ENCODE measurements around the gene PDIA6.

Gene PDIA6

DNA sequence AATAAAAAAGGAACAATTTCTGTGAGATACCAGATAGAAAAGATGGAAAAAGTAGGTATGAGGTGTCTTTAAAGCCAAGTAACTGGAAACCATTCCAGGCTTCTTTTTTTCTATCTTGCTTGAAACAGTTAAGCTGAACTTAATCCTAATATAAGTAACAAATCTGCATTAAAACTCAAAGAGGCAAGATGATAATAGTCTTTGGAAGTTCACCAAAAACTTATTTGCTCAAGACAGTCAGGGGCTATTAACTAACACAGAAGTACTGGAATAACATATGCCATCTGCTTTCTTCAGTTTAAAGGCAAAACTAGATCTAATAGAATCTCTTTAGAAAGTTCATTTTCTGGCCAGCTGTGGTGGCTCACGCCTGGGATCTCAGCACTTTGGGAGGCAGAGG is 18.8 kb downstream of the PDIA6 start:
- 90 to 92% methylated on average over 1 of the region's 1 CpG for WGBS, 2 experiments
- Histone ChIP-seq H3K4me3 (ENCODE audit: insufficient read depth, low read depth, low read length) (no peak overlapping the region), H3K9me3 (ENCODE audit: control insufficient read depth, low read length) (no peaks in the 10 kb centered on the region), H3K27ac (ENCODE audit: insufficient read depth, low read depth, low read length, poor library complexity, severe bottlenecking) (no peak overlapping the region), H3K27me3 (ENCODE audit: control insufficient read depth, insufficient read depth, low read length, poor library complexity, severe bottlenecking) (no peaks in the 10 kb centered on the region), H3K4me1 (ENCODE audit: control insufficient read depth, insufficient read depth, low read length) (no peaks in the 10 kb centered on the region), H3K36me3 (ENCODE audit: control insufficient read depth, insufficient read depth, low read length) (peaks cover 51% of the 10 kb centered on the region)

DNA sequence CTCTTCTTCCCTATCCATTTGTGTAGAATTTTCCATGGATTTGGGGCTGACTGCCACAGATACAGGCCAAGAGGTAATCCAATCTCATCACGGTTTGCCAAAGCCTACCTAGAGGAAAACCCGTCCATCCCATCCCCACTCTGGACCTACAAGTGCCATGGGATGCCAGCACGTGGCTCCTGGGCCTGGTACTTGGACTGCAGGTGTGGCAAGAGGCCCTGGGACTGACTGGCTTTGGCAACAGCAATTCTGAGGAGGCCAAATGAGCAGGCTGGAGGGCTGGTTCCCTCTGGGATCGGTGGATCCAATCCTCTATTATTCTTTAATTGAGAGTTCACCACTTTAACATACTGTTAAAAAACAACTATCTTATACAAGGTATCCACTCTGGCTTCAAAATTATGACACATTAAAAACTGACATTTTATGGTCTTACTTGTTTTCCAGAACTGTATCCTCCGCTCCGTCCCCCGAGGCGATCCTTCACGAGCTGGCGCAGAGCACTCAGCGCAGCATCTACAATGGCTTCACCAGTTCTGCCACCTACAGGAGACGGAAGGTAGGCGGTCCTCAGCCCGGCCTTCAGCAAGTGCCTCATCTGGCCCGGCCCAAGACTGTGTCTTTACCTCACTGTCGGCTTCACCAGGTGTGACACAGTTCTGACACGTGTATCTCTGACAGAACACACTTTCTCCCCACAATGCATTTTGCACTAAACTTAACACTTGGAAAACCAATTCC is 19.8 kb downstream of the PDIA6 start:
- no peak overlapping the region for H3K4me3 ChIP-seq (ENCODE audit: insufficient read depth, low read depth, low read length)
- no peak overlapping the region for H3K27ac ChIP-seq (ENCODE audit: insufficient read depth, low read depth, low read length, poor library complexity, severe bottlenecking)
- H3K27me3 ChIP-seq (ENCODE audit: control insufficient read depth, insufficient read depth, low read length, poor library complexity, severe bottlenecking), result no peaks in the 10 kb centered on the region
- no peaks in the 10 kb centered on the region for H3K4me1 ChIP-seq (ENCODE audit: control insufficient read depth, insufficient read depth, low read length)
- H3K9me3 ChIP-seq (ENCODE audit: control insufficient read depth, low read length), result no peaks in the 10 kb centered on the region
- 92% methylated on average over 17 of the region's 17 CpGs for WGBS, 2 experiments
- peaks cover 61% of the 10 kb centered on the region for H3K36me3 ChIP-seq (ENCODE audit: control insufficient read depth, insufficient read depth, low read length)

DNA sequence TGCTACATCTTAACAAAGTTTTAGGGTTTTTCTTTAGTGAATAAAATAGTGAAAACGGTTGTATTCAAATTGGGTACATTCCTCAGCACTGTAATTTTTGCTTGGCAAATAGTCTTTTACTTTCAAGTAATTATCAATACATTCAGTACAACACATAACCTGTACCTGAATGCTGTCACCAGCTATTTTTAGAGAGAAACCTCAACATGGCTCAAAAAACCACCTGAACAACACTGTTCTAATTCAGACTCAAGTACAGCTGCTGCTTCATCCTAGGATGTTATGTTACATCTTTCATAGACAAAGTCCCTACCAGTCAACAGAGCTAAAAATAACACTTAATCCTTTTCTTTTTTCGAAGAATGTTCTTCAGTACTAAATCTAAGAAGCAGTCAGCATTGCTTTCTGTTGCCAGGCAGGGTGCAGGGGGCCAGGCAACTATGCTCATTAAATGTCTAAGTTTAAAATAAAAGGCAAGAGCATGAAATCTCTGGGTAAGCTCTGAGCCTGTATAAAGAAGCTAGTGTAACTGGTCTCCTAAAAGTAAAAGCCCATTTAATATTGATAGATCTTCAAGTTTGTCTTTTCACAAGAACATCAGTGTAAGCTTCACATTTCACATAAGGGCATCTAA is 20.5 kb downstream of the PDIA6 start:
- no peak overlapping the region for H3K27ac ChIP-seq (ENCODE audit: insufficient read depth, low read depth, low read length, poor library complexity, severe bottlenecking)
- H3K27me3 ChIP-seq (ENCODE audit: control insufficient read depth, insufficient read depth, low read length, poor library complexity, severe bottlenecking), result no peaks in the 10 kb centered on the region
- peaks cover 56% of the 10 kb centered on the region for H3K36me3 ChIP-seq (ENCODE audit: control insufficient read depth, insufficient read depth, low read length)
- WGBS, 2 experiments, result 86 to 98% methylated on average over 1 to 2 of the region's 2 CpGs
- no peaks in the 10 kb centered on the region for H3K4me1 ChIP-seq (ENCODE audit: control insufficient read depth, insufficient read depth, low read length)
- no peaks in the 10 kb centered on the region for H3K9me3 ChIP-seq (ENCODE audit: control insufficient read depth, low read length)
- H3K4me3 ChIP-seq (ENCODE audit: insufficient read depth, low read depth, low read length), result no peak overlapping the region

DNA sequence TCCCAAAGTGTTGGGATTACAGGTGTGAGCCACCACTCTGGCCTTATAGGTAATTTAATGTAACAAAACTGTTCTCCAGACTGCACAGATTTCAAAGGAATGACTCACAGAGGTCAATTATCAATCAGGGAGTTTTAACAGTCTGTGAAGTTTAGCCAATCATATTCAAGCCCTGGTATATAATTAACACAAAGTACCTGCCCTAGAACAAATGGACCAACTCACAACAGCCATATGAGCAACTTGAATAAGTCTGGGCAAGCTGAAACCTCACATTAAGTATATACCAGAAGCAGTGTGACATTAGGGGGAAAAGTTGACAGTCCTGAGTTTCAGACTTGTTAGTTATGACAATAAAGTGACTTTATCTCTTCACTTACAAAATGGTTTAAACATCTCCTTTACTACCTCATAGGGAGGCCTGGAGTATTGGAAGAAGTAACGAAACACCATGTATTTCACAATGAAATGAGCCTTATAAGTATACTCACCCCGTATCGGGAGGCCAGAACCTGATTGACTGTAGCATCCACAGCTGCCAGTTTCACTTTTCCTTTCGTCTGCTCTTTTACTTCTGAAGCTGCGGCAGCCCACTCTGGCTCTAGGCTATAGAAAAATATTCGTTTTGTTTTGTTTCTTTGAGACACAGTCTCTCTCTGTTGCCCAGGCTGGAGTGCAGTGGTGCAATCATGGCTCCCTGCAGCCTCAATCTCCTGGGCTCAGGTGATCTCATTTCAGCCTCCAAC is 22.2 kb downstream of the PDIA6 start:
- WGBS, 2 experiments, result 97 to 98% methylated on average over 6 of the region's 6 CpGs
- Histone ChIP-seq H3K27ac (ENCODE audit: insufficient read depth, low read depth, low read length, poor library complexity, severe bottlenecking) (no peak overlapping the region), H3K36me3 (ENCODE audit: control insufficient read depth, insufficient read depth, low read length) (peaks cover 56% of the 10 kb centered on the region), H3K9me3 (ENCODE audit: control insufficient read depth, low read length) (no peaks in the 10 kb centered on the region), H3K4me3 (ENCODE audit: insufficient read depth, low read depth, low read length) (no peak overlapping the region), H3K27me3 (ENCODE audit: control insufficient read depth, insufficient read depth, low read length, poor library complexity, severe bottlenecking) (no peaks in the 10 kb centered on the region), H3K4me1 (ENCODE audit: control insufficient read depth, insufficient read depth, low read length) (no peaks in the 10 kb centered on the region)

DNA sequence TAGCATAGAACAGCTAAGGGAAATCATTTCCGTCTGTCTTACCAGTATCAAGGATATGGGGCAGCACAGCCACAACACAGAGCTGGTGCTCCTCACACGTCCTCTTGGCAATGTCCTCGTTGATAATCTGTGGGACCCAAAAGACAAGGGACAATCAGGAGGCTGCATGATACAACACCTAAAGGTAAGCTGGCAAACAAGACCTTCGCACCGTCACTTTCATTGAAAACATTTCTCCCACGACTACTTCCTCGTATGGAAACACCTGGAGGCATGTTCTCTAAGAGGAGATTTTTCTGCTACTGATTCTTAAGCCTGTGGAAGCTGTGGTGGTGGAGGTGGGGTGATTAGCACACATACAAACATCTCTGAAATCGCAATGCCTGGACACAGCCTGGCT is 23.7 kb downstream of the PDIA6 start:
- Histone ChIP-seq H3K4me1 (ENCODE audit: control insufficient read depth, insufficient read depth, low read length) (no peaks in the 10 kb centered on the region), H3K9me3 (ENCODE audit: control insufficient read depth, low read length) (no peaks in the 10 kb centered on the region), H3K27me3 (ENCODE audit: control insufficient read depth, insufficient read depth, low read length, poor library complexity, severe bottlenecking) (no peaks in the 10 kb centered on the region), H3K4me3 (ENCODE audit: insufficient read depth, low read depth, low read length) (no peak overlapping the region), H3K36me3 (ENCODE audit: control insufficient read depth, insufficient read depth, low read length) (peaks cover 64% of the 10 kb centered on the region), H3K27ac (ENCODE audit: insufficient read depth, low read depth, low read length, poor library complexity, severe bottlenecking) (no peak overlapping the region)
- WGBS, 2 experiments, result 97 to 99% methylated on average over 7 of the region's 8 CpGs

DNA sequence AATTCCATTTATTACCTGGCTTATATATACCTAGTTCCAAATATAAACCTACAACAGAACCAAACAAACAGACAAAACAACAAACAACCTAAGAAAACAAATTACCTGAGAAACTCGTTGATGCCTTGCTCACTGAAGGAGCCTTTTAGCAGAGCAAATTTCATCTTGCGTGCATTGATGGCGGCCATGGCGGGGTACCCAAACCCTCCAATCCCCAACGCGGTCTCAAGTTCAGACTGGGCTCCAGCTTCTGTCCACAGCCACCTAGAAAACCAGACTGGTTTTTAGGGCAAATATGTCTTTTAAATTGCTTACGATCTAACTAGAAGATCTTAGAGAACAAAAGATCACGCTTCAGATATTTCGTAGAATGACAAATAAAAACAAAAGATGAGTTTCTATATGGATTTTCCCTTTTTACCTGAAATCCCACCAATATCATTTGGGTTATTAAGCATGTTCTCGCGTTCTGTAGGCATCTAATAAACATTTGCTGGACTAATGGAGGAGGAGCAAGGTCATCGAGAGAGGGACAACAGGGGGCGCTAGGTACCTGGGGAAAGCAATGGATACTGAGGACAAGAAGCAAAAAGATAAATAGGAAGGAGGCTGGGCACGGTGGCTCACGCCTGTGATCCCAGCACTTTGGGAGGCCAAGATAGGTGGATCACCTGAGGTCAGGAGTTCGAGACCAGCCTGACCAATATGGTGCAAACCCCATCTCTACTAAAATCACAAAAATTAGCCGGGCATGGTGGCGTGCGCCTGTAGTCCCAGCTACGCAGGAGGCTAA is 25.2 kb downstream of the PDIA6 start:
- Histone ChIP-seq H3K4me3 (ENCODE audit: insufficient read depth, low read depth, low read length) (no peak overlapping the region), H3K27ac (ENCODE audit: insufficient read depth, low read depth, low read length, poor library complexity, severe bottlenecking) (no peak overlapping the region), H3K9me3 (ENCODE audit: control insufficient read depth, low read length) (no peaks in the 10 kb centered on the region), H3K4me1 (ENCODE audit: control insufficient read depth, insufficient read depth, low read length) (no peaks in the 10 kb centered on the region), H3K27me3 (ENCODE audit: control insufficient read depth, insufficient read depth, low read length, poor library complexity, severe bottlenecking) (no peaks in the 10 kb centered on the region), H3K36me3 (ENCODE audit: control insufficient read depth, insufficient read depth, low read length) (peaks cover 65% of the 10 kb centered on the region)
- WGBS, 2 experiments, result 93% methylated on average over 20 of the region's 20 CpGs

DNA sequence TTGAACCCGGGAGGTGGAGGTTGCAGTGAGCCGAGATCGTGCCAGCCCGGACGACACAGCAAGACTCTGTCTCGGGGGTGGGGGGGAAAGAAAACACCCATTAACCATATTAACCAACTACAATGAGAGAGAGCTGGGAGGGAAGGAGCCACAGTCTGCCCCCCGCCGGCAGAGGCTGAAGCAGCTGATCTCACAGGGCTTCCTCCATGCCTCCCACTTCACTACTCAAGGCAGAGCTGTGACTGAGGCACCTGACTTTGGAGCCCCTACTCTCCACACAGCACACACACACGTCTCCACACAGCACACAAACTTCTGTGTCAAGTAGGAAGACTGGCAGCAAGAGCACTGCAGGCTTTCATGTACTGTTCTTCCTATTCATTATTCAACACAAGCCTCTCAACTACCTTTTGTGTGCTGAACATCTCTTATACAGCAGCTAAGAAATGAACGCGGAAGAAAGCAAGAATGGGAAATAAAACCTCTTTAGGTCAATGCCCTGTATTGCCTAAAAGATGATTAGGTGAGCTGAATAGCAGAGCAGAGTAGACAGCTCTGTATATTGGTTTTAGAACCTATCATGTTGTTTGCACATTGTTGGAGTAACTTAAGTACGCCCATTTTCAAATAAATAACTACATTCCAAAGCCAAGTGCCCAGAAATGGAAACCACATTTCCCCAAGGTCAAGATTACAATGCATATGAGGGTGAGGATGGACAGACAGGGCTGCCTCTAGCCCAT is 26.2 kb downstream of the PDIA6 start:
- Histone ChIP-seq H3K36me3 (ENCODE audit: control insufficient read depth, insufficient read depth, low read length) (peaks cover 63% of the 10 kb centered on the region), H3K27me3 (ENCODE audit: control insufficient read depth, insufficient read depth, low read length, poor library complexity, severe bottlenecking) (no peaks in the 10 kb centered on the region), H3K4me3 (ENCODE audit: insufficient read depth, low read depth, low read length) (no peak overlapping the region), H3K27ac (ENCODE audit: insufficient read depth, low read depth, low read length, poor library complexity, severe bottlenecking) (no peak overlapping the region), H3K4me1 (ENCODE audit: control insufficient read depth, insufficient read depth, low read length) (no peaks in the 10 kb centered on the region), H3K9me3 (ENCODE audit: control insufficient read depth, low read length) (no peaks in the 10 kb centered on the region)
- 95 to 96% methylated on average over 9 to 12 of the region's 12 CpGs for WGBS, 2 experiments

DNA sequence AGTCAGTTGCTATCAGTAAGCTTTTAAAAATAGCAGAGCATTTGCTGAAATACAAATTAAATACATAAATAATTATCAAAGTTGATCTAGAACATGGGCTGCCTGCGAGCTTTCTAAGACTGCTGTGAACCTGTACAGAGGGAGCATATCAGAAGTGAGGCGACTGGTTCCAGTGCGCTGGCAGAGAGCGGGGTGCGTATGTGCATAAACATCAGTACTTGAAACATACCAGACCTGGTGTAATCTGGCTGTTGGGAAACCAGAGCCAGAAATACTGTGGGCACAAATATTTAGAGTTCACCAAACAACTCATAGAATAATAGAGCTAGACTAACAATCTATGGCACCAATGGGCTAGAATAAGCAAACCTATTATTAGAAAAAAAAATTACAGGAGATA is 27.3 kb downstream of the PDIA6 start:
- H3K9me3 ChIP-seq (ENCODE audit: control insufficient read depth, low read length), result no peaks in the 10 kb centered on the region
- H3K27me3 ChIP-seq (ENCODE audit: control insufficient read depth, insufficient read depth, low read length, poor library complexity, severe bottlenecking), result no peaks in the 10 kb centered on the region
- no peaks in the 10 kb centered on the region for H3K4me1 ChIP-seq (ENCODE audit: control insufficient read depth, insufficient read depth, low read length)
- peaks cover 63% of the 10 kb centered on the region for H3K36me3 ChIP-seq (ENCODE audit: control insufficient read depth, insufficient read depth, low read length)
- H3K4me3 ChIP-seq (ENCODE audit: insufficient read depth, low read depth, low read length), result no peak overlapping the region
- H3K27ac ChIP-seq (ENCODE audit: insufficient read depth, low read depth, low read length, poor library complexity, severe bottlenecking), result no peak overlapping the region
- WGBS, 2 experiments, result 96 to 98% methylated on average over 5 of the region's 5 CpGs

DNA sequence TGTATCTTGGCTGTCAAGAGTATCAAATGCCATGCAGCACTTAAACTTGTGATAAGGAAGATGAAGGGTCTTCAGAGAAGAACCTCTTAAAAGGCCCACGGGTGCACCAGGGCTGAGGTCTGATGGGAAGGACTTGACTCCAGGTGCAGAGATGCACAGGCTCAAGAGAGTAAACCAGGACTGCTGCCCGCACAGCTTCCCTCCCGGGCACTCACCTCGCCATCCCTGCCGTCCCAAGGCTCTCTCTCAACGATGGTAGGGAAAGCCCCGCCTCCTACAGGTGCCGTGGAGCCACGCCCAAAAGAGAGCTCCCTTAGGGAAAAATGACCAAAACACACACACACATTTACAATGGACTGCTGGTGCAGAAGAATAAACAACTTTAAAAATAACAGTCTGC is 27.9 kb downstream of the PDIA6 start:
- H3K36me3 ChIP-seq (ENCODE audit: control insufficient read depth, insufficient read depth, low read length), result peaks cover 60% of the 10 kb centered on the region
- 93 to 95% methylated on average over 9 of the region's 9 CpGs for WGBS, 2 experiments
- H3K4me1 ChIP-seq (ENCODE audit: control insufficient read depth, insufficient read depth, low read length), result no peaks in the 10 kb centered on the region
- no peaks in the 10 kb centered on the region for H3K27me3 ChIP-seq (ENCODE audit: control insufficient read depth, insufficient read depth, low read length, poor library complexity, severe bottlenecking)
- H3K4me3 ChIP-seq (ENCODE audit: insufficient read depth, low read depth, low read length), result no peak overlapping the region
- no peaks in the 10 kb centered on the region for H3K9me3 ChIP-seq (ENCODE audit: control insufficient read depth, low read length)
- no peak overlapping the region for H3K27ac ChIP-seq (ENCODE audit: insufficient read depth, low read depth, low read length, poor library complexity, severe bottlenecking)

Measured in ectodermal cell (in vitro differentiated cells).